ENCODE measurements around the gene HLTF. TPM values are rescaled to one million over a fixed set of nuclear protein-coding genes. Genes with fewer than 3 reads are reported as not detected.
A peak's percentile ranks its signal among the peaks of the same experiment; 100 is the strongest.
"Not testable (repeated sequence)": the region's sequence is repeated elsewhere in the genome, so short reads cannot be mapped to it uniquely, and the experiment has no call there.

HLTF gene
- total and polyA plus RNA-seq, 2 experiments from 2014 or later: 25.0 to 28.6 TPM

DNA sequence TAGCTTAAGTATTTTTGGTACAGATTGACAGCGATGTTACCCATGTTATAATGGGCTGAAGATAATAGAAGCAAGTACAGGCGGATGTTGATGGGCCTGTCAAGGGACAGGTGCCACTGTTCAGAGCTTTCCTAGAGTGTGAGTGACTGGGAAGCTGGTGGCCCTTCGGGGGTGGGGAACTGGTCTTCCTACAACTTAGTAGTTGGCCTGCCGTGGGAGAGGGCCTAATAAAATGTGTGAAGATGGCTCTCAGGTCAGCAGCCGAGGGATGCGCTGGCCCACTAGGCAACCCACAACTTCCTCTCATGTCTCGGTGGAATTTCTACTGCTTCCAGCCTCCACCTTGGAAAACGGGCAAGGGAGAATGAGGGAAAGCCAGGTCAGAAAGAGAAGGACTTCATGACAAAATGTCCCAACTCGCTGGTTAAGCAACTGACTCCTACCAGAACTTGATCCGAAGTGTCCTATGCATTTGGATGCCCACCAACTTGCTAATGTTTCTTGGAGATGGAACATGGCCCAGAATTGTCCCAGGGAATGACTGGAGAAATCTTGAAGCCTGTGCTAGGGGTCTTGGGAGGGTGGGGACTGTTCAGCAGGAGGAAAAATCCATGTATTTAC is 93.6 kb downstream of the HLTF start:
- H4K20me1 ChIP-seq (ENCODE audit: insufficient read depth): no peaks in the 10 kb centered on the region; the same call in 1 of the 2 replicates
- TF ChIP-seq EZH2phosphoT487 (IDR thresholded peaks at IDR 0.05; ENCODE audit: insufficient read depth, low read depth): no peak
- TF ChIP-seq EZH2 (IDR thresholded peaks at IDR 0.05; ENCODE audit: insufficient read depth, poor library complexity, severe bottlenecking): no peak
- in situ Hi-C loops (cut with MboI): no loop called here
- H3K4me2 ChIP-seq (ENCODE audit: unreplicated experiment): peak overlapping the region; percentile 78
- peaks cover 12% of the 10 kb centered on the region for H3F3A ChIP-seq (ENCODE audit: insufficient read depth)
- H3K27ac ChIP-seq: no peak overlapping the region
- no peaks in the 10 kb centered on the region for H3K9me3 ChIP-seq (ENCODE audit: low read depth)
- H3K9ac ChIP-seq: peak overlapping the region; percentile 85; the same call in 1 of the 2 replicates
- H3K79me2 ChIP-seq (ENCODE audit: insufficient read depth): peaks cover 30% of the 10 kb centered on the region
- H2AFZ ChIP-seq: 0 out of 2 replicates have a peak overlapping the region, but pooled peaks have one; percentile 74
- H3K4me3 ChIP-seq: peak overlapping the region; percentile 74
- no peaks in the 10 kb centered on the region for H3K9me2 ChIP-seq (ENCODE audit: insufficient read depth)
- WGBS, 2 experiments (ENCODE audit: low coverage in 1 of 2, low lambda C conversion rate in 2 of 2, missing lambda C conversion rate in 2 of 2): 89 to 90% methylated on average over 10 of the region's 10 CpGs
- no peak for DNase-seq
- peaks cover 18% of the 10 kb centered on the region for H3K36me3 ChIP-seq (ENCODE audit: low read depth)
- H3K27me3 ChIP-seq (replicated peaks; ENCODE audit: insufficient read depth): no peaks in the 10 kb centered on the region
- H3K4me1 ChIP-seq (ENCODE audit: insufficient read depth): peaks cover 18% of the 10 kb centered on the region

GRCh38 chr3:148992027-148992634 is 94.2 kb downstream of the HLTF start:
- in situ Hi-C loops (cut with MboI): no loop called here

GRCh38 chr3:148991219-148992026 is 94.9 kb downstream of the HLTF start, which contains the start of gene GYG1:
TSS of gene GYG1 (plus strand) at chr3:148991540. CDS start at chr3:148991641, 101 bp downstream.
- Histone ChIP-seq H3K4me3 (peak within 1 kb of the TSS; percentile 74), H3K27me3 (replicated peaks; ENCODE audit: insufficient read depth) (no peaks in the 10 kb centered on the region), H4K20me1 (ENCODE audit: insufficient read depth) (no peaks in the 10 kb centered on the region; the same call in 1 of the 2 replicates), H3K9ac (peak within 1 kb of the TSS; percentile 85), H3K4me2 (ENCODE audit: unreplicated experiment) (peak within 1 kb of the TSS; percentile 78), H3F3A (ENCODE audit: insufficient read depth) (peaks cover 10% of the 10 kb centered on the region), H3K4me1 (ENCODE audit: insufficient read depth) (peaks cover 18% of the 10 kb centered on the region), H3K9me3 (ENCODE audit: low read depth) (no peaks in the 10 kb centered on the region), H3K79me2 (ENCODE audit: insufficient read depth) (peaks cover 30% of the 10 kb centered on the region), H3K27ac (peak within 1 kb of the TSS; percentile 59), H3K9me2 (ENCODE audit: insufficient read depth) (no peaks in the 10 kb centered on the region), H2AFZ (peak within 1 kb of the TSS; percentile 74), H3K36me3 (ENCODE audit: low read depth) (peaks cover 11% of the 10 kb centered on the region; the same call in 1 of the 2 replicates)
- in situ Hi-C loops (cut with MboI): no loop called here
- 1% methylated on average over 41 to 64 of the region's 91 CpGs for WGBS, 2 experiments (ENCODE audit: low coverage in 1 of 2, low lambda C conversion rate in 2 of 2, missing lambda C conversion rate in 2 of 2)
- peak; percentile 93 for DNase-seq
- TF ChIP-seq EZH2phosphoT487 (IDR thresholded peaks at IDR 0.05; ENCODE audit: insufficient read depth, low read depth) (no peak), EZH2 (IDR thresholded peaks at IDR 0.05; ENCODE audit: insufficient read depth, poor library complexity, severe bottlenecking) (no peak)

More at GRCh38 chr3:148992027-148992634, 94.2 kb downstream of the HLTF start:
- Histone ChIP-seq H3K4me2 (ENCODE audit: unreplicated experiment) (peak overlapping the region; percentile 78), H3K27me3 (replicated peaks; ENCODE audit: insufficient read depth) (no peaks in the 10 kb centered on the region), H3F3A (ENCODE audit: insufficient read depth) (peaks cover 10% of the 10 kb centered on the region), H3K36me3 (ENCODE audit: low read depth) (peaks cover 18% of the 10 kb centered on the region), H3K4me1 (ENCODE audit: insufficient read depth) (peaks cover 18% of the 10 kb centered on the region), H3K27ac (peak overlapping the region; percentile 59), H3K4me3 (peak overlapping the region; percentile 74), H3K9me3 (ENCODE audit: low read depth) (no peaks in the 10 kb centered on the region), H4K20me1 (ENCODE audit: insufficient read depth) (no peaks in the 10 kb centered on the region; the same call in 1 of the 2 replicates), H3K79me2 (ENCODE audit: insufficient read depth) (peaks cover 30% of the 10 kb centered on the region), H3K9ac (peak overlapping the region; percentile 85), H3K9me2 (ENCODE audit: insufficient read depth) (no peaks in the 10 kb centered on the region), H2AFZ (peak overlapping the region; percentile 74)
- DNase-seq: peak; percentile 78
- TF ChIP-seq EZH2 (IDR thresholded peaks at IDR 0.05; ENCODE audit: insufficient read depth, poor library complexity, severe bottlenecking): no peak
- TF ChIP-seq EZH2phosphoT487 (IDR thresholded peaks at IDR 0.05; ENCODE audit: insufficient read depth, low read depth): no peak
- WGBS, 2 experiments (ENCODE audit: low coverage in 1 of 2, low lambda C conversion rate in 2 of 2, missing lambda C conversion rate in 2 of 2): 3 to 5% methylated on average over 19 to 20 of the region's 34 CpGs

DNA sequence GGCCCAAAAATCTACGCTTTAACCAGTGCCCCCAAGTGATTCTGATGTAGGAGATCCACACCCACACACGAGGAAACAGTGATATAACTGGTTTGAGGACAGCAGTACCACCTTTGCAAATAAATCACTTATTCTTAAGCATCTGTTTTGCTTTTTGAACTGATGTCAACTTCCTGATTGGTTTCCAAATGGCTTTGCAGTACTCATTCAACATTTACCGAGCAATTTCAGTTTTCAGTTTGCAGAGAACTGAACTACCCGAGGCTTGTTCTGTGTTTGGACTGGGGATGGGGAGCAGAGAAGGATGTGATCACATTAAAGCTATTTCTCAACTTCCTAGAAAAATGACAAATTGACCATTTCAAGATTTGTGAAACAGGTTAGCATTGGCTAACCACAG is 96.1 kb downstream of the HLTF start:
- H3K79me2 ChIP-seq (ENCODE audit: insufficient read depth): peaks cover 25% of the 10 kb centered on the region
- peaks cover 18% of the 10 kb centered on the region for H3K4me1 ChIP-seq (ENCODE audit: insufficient read depth)
- TF ChIP-seq EZH2 (IDR thresholded peaks at IDR 0.05; ENCODE audit: insufficient read depth, poor library complexity, severe bottlenecking) (no peak), EZH2phosphoT487 (IDR thresholded peaks at IDR 0.05; ENCODE audit: insufficient read depth, low read depth) (no peak)
- H3K4me3 ChIP-seq: peak overlapping the region; percentile 74; the same call in 1 of the 2 replicates
- peak overlapping the region; percentile 78 for H3K4me2 ChIP-seq (ENCODE audit: unreplicated experiment)
- WGBS, 2 experiments (ENCODE audit: low coverage in 1 of 2, low lambda C conversion rate in 2 of 2, missing lambda C conversion rate in 2 of 2): 11 to 18% methylated on average over 4 of the region's 4 CpGs
- no peaks in the 10 kb centered on the region for H3K27me3 ChIP-seq (replicated peaks; ENCODE audit: insufficient read depth)
- H4K20me1 ChIP-seq (ENCODE audit: insufficient read depth): no peaks in the 10 kb centered on the region
- DNase-seq: peak; percentile 57
- in situ Hi-C loops (cut with MboI): no loop called here
- H2AFZ ChIP-seq: peak overlapping the region; percentile 74
- peak overlapping the region; percentile 59 for H3K27ac ChIP-seq
- peaks cover 10% of the 10 kb centered on the region for H3F3A ChIP-seq (ENCODE audit: insufficient read depth)
- H3K9me2 ChIP-seq (ENCODE audit: insufficient read depth): no peaks in the 10 kb centered on the region
- peak overlapping the region; percentile 85; the same call in 1 of the 2 replicates for H3K9ac ChIP-seq
- H3K9me3 ChIP-seq (ENCODE audit: low read depth): no peaks in the 10 kb centered on the region
- H3K36me3 ChIP-seq (ENCODE audit: low read depth): peaks cover 5% of the 10 kb centered on the region; the same call in 1 of the 2 replicates

GRCh38 chr3:148987551-148987950 is 98.8 kb downstream of the HLTF start:
- H3K9me2 ChIP-seq (ENCODE audit: insufficient read depth); H3K4me2 ChIP-seq (ENCODE audit: unreplicated experiment); H3K4me3 ChIP-seq; H3K36me3 ChIP-seq (ENCODE audit: low read depth); H3K9me3 ChIP-seq (ENCODE audit: low read depth); DNase-seq; H3K79me2 ChIP-seq (ENCODE audit: insufficient read depth); H3K27me3 ChIP-seq (replicated peaks; ENCODE audit: insufficient read depth); H4K20me1 ChIP-seq (ENCODE audit: insufficient read depth); H3F3A ChIP-seq (ENCODE audit: insufficient read depth); H2AFZ ChIP-seq; H3K27ac ChIP-seq; in situ Hi-C loops (cut with MboI); H3K9ac ChIP-seq: not testable (repeated sequence)
- peaks cover 16% of the 10 kb centered on the region for H3K4me1 ChIP-seq (ENCODE audit: insufficient read depth)
- WGBS, 2 experiments (ENCODE audit: low coverage in 1 of 2, low lambda C conversion rate in 2 of 2, missing lambda C conversion rate in 2 of 2): 93 to 95% methylated on average over 9 to 29 of the region's 29 CpGs
